ENCODE measurements around the gene PRDX3. TPM values are rescaled to one million over a fixed set of nuclear protein-coding genes. Genes with fewer than 3 reads are reported as not detected.

Gene PRDX3
- total RNA-seq, 1 donor from 2014 or later = 93.2 TPM

DNA sequence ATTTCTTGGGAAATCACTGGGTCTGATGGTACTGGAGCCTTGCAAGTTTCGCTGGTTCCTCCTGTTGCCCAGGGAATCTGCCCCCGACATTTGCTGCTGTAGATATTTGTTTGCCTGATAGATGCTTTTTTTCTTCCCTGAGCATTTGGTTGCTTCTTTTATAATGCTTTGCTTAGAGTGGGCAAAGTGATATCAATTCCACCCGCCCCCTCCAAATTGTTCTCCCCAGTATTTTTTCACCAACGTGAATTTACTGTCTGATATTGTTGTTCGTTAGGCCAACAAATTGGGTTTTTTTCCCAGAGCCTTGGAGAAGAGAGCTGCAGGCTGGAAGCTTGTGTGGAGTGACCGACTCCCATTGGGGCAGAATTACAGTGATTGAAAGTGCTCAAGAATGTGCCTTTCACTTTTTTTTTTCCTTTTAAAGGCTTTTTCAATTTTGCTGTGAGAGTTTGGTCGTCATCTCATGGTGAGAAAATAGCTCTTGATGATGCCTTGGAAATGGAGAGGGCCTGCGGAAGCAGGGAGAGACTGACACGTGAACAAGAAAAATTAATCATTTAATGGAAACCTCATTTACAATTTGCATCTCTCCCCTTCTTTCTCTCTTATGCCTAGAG, 31.2 kb upstream of the PRDX3 start:
- H3K27me3 Mint-ChIP-seq (ENCODE audit: unreplicated experiment) = peaks cover 10% of the 10 kb centered on the region
- H3K27ac Mint-ChIP-seq (ENCODE audit: unreplicated experiment) = peak overlapping the region; percentile 94
- TF ChIP-seq, protein P1, sequence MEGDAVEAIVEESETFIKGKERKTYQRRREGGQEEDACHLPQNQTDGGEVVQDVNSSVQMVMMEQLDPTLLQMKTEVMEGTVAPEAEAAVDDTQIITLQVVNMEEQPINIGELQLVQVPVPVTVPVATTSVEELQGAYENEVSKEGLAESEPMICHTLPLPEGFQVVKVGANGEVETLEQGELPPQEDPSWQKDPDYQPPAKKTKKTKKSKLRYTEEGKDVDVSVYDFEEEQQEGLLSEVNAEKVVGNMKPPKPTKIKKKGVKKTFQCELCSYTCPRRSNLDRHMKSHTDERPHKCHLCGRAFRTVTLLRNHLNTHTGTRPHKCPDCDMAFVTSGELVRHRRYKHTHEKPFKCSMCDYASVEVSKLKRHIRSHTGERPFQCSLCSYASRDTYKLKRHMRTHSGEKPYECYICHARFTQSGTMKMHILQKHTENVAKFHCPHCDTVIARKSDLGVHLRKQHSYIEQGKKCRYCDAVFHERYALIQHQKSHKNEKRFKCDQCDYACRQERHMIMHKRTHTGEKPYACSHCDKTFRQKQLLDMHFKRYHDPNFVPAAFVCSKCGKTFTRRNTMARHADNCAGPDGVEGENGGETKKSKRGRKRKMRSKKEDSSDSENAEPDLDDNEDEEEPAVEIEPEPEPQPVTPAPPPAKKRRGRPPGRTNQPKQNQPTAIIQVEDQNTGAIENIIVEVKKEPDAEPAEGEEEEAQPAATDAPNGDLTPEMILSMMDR (IDR thresholded peaks at IDR 0.05; ENCODE audit: unreplicated experiment) = peak; percentile 55
- H3K9me3 Mint-ChIP-seq (ENCODE audit: unreplicated experiment) = no peaks in the 10 kb centered on the region
- peaks cover 66% of the 10 kb centered on the region for H3K4me1 Mint-ChIP-seq (ENCODE audit: unreplicated experiment)
- peaks cover 39% of the 10 kb centered on the region for H3K36me3 Mint-ChIP-seq (ENCODE audit: low read depth, unreplicated experiment)
- DNase-seq (ENCODE audit: low spot score) = no peak
- H3K4me3 Mint-ChIP-seq (ENCODE audit: unreplicated experiment) = peak overlapping the region; percentile 100

DNA sequence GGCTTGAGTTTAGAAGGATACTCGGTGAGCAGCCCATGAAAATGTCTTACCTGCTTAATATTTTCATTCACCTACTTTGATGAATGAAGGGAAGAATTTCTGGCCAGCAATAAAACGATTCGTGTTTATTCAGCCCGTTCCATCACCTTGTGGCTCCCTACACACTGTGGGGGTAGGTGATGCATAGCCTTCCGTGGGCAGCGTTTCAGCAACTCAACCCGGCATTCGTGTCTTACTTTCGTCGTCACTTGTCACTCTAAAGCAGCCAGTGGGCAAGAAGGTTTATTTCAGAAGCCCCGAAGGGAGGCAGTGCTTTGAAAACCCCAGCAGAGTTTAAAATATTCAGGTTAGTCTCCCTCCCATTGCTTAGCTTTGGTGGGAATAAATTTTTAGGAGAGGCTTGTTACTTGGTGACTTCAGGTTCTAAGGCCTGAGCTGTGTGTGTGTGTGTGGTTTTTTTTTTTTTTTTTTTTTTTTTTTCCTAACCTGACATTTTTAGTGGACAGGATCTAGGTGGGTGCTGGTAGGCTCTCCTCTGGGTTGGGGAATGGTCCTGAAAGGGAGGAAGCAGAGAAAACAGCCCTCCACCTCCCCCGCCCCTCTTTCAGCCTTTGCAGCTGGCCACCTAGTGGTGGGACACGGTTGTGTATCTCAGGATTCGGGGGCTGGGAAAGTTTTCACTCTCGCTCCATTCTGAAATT, 30.6 kb upstream of the PRDX3 start:
- peak; percentile 80 for DNase-seq (ENCODE audit: low spot score)
- H3K27ac Mint-ChIP-seq (ENCODE audit: unreplicated experiment) = peak overlapping the region; percentile 94
- H3K4me3 Mint-ChIP-seq (ENCODE audit: unreplicated experiment) = peak overlapping the region; percentile 100
- TF ChIP-seq, protein P1 (IDR thresholded peaks at IDR 0.05; ENCODE audit: unreplicated experiment) = peak; percentile 94
- H3K27me3 Mint-ChIP-seq (ENCODE audit: unreplicated experiment) = peaks cover 8% of the 10 kb centered on the region
- peaks cover 36% of the 10 kb centered on the region for H3K36me3 Mint-ChIP-seq (ENCODE audit: low read depth, unreplicated experiment)
- peaks cover 66% of the 10 kb centered on the region for H3K4me1 Mint-ChIP-seq (ENCODE audit: unreplicated experiment)
- no peaks in the 10 kb centered on the region for H3K9me3 Mint-ChIP-seq (ENCODE audit: unreplicated experiment)

DNA sequence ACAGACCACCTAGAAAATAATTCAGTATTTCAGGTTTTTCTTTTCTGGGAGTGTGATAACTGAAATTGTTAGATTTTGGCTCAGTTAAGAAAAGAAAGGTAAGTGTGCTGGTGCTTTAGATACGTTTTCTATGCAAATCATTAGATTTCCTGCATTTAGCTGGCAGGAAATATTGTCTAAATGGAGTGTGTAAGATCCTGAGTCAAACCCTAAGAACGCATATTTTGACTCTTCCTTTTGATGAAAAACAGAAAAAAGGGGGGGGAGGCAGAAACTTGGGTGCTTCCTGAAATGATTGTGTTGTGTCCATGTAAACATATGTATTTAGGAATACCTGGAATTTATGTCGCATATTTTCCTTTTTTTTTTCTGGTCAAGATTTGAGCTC, 29.9 kb upstream of the PRDX3 start:
- TF ChIP-seq, protein P1 (IDR thresholded peaks at IDR 0.05; ENCODE audit: unreplicated experiment) = no peak
- H3K27me3 Mint-ChIP-seq (ENCODE audit: unreplicated experiment) = peaks cover 8% of the 10 kb centered on the region
- peaks cover 65% of the 10 kb centered on the region for H3K4me1 Mint-ChIP-seq (ENCODE audit: unreplicated experiment)
- H3K36me3 Mint-ChIP-seq (ENCODE audit: low read depth, unreplicated experiment) = peaks cover 36% of the 10 kb centered on the region
- no peaks in the 10 kb centered on the region for H3K9me3 Mint-ChIP-seq (ENCODE audit: unreplicated experiment)
- DNase-seq (ENCODE audit: low spot score) = no peak
- peak overlapping the region; percentile 94 for H3K27ac Mint-ChIP-seq (ENCODE audit: unreplicated experiment)
- H3K4me3 Mint-ChIP-seq (ENCODE audit: unreplicated experiment) = peak overlapping the region; percentile 100

DNA sequence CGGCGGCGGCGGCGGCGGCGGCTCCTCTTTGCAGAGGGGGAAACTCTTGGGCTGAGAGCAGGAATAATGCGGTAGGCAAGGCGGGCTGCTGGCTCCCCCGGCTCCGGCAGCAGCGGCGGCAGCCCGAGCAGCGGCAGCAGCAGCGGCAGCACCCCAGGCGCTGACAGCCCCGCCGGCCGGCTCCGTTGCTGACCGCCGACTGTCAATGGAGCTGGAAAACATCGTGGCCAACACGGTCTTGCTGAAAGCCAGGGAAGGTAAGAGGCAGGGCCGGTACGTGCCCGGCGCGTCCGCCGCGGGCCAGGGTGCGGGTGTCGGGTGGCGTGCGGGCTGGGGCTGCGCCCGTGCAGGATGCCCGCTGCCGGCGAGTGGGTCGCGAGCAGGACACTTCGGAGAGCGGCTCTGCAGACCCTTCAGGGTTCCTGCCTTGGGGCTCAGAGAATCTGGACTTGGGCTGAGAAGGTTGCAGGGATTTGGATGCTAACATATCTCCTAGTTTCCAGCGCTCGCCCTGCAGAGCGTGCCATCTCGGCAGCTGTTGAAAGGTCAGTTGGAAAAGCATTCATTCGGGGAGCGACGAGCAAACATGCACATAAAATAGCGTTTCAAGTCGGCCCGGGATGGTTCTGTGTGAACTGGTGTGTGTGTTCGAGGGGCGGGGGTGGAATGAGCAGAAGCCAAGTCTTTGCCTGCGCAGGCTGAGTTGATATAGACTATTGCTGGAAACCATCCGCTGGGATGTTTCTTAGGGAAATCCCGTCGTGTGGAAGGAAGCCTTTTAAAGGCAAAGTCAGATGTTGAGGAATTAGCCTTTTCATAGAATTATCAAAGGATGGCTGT, 29.3 kb upstream of the PRDX3 start:
- Mint-ChIP-seq H3K36me3 (ENCODE audit: low read depth, unreplicated experiment) (peaks cover 36% of the 10 kb centered on the region), H3K4me3 (ENCODE audit: unreplicated experiment) (peak overlapping the region; percentile 100), H3K27ac (ENCODE audit: unreplicated experiment) (peak overlapping the region; percentile 94), H3K9me3 (ENCODE audit: unreplicated experiment) (no peaks in the 10 kb centered on the region), H3K4me1 (ENCODE audit: unreplicated experiment) (peaks cover 66% of the 10 kb centered on the region), H3K27me3 (ENCODE audit: unreplicated experiment) (peaks cover 8% of the 10 kb centered on the region)
- DNase-seq (ENCODE audit: low spot score) = peak; percentile 21
- TF ChIP-seq, protein P1 (IDR thresholded peaks at IDR 0.05; ENCODE audit: unreplicated experiment) = no peak

Measured in endothelial cell (in vitro differentiated cells).